ENCODE data around the gene GRAP.
"Not testable (repeated sequence)": the region's sequence is repeated elsewhere in the genome, so short reads cannot be mapped to it uniquely, and the experiment has no call there.

The GRAP gene

GRCh38 chr17:19042369-19042768 is 4.4 kb downstream of the GRAP start:
- DNase-seq (ENCODE audit: low read depth in 3 of 3, low spot score in 1 of 3) = not testable (repeated sequence)

- DNase-seq (ENCODE audit: low read depth in 3 of 3, low spot score in 1 of 3) = not testable (repeated sequence)
Observed at GRCh38 chr17:19041871-19042270, 4.9 kb downstream of the GRAP start.

GRCh38 chr17:19040350-19040749 is 6.4 kb downstream of the GRAP start:
- DNase-seq (ENCODE audit: low read depth in 3 of 3, low spot score in 1 of 3) = not testable (repeated sequence)

- not testable (repeated sequence) for DNase-seq (ENCODE audit: low read depth in 3 of 3, low spot score in 1 of 3)
Observed at GRCh38 chr17:19038730-19039129, 8.0 kb downstream of the GRAP start.

GRCh38 chr17:19038007-19038406 is 8.8 kb downstream of the GRAP start:
- DNase-seq (ENCODE audit: low read depth in 3 of 3, low spot score in 1 of 3) = not testable (repeated sequence)

- DNase-seq (ENCODE audit: low read depth in 3 of 3, low spot score in 1 of 3) = not testable (repeated sequence)
Observed at GRCh38 chr17:19037547-19037946, 9.2 kb downstream of the GRAP start.

GRCh38 chr17:19036186-19036585 is 10.6 kb downstream of the GRAP start:
- not testable (repeated sequence) for DNase-seq (ENCODE audit: low read depth in 3 of 3, low spot score in 1 of 3)

- DNase-seq (ENCODE audit: low read depth in 3 of 3, low spot score in 1 of 3) = not testable (repeated sequence)
Observed at GRCh38 chr17:19032377-19032988, 14.3 kb downstream of the GRAP start.

GRCh38 chr17:19031729-19032128 is 15.0 kb downstream of the GRAP start:
- peak in 1 of 3 donors; percentile 23 for DNase-seq (ENCODE audit: low read depth in 3 of 3, low spot score in 1 of 3)

GRCh38 chr17:19030771-19031449 is 15.8 kb downstream of the GRAP start:
- DNase-seq (ENCODE audit: low read depth in 3 of 3, low spot score in 1 of 3) = not testable (repeated sequence)

GRCh38 chr17:19029740-19030139 is 17.0 kb downstream of the GRAP start:
- DNase-seq (ENCODE audit: low read depth in 3 of 3, low spot score in 1 of 3) = not testable (repeated sequence)

GRCh38 chr17:19028671-19029070 is 18.1 kb downstream of the GRAP start:
- DNase-seq (ENCODE audit: low read depth in 3 of 3, low spot score in 1 of 3) = not testable (repeated sequence)

GRCh38 chr17:19024101-19025078 is 22.4 kb downstream of the GRAP start:
- DNase-seq (ENCODE audit: low read depth in 3 of 3, low spot score in 1 of 3) = no peak

- no peak for DNase-seq (ENCODE audit: low read depth in 3 of 3, low spot score in 1 of 3)
Observed at GRCh38 chr17:19023209-19023999, 23.4 kb downstream of the GRAP start.

- no peak for DNase-seq (ENCODE audit: low read depth in 3 of 3, low spot score in 1 of 3)
Observed at GRCh38 chr17:19022747-19023146, 24.0 kb downstream of the GRAP start.

GRCh38 chr17:19022128-19022527 is 24.6 kb downstream of the GRAP start:
- no peak for DNase-seq (ENCODE audit: low read depth in 3 of 3, low spot score in 1 of 3)

GRCh38 chr17:19021622-19022083 is 25.1 kb downstream of the GRAP start:
- no peak for DNase-seq (ENCODE audit: low read depth in 3 of 3, low spot score in 1 of 3)

- not testable (repeated sequence) for DNase-seq (ENCODE audit: low read depth in 3 of 3, low spot score in 1 of 3)
Observed at GRCh38 chr17:19021011-19021621, 25.6 kb downstream of the GRAP start.

GRCh38 chr17:19020016-19020415 is 26.7 kb downstream of the GRAP start:
- no peak for DNase-seq (ENCODE audit: low read depth in 3 of 3, low spot score in 1 of 3)
